K562 (cell line): ENCODE results near the gene PDE8B.

Source experiments
- BHLHE40 ChIP-seq: IDR thresholded peaks from 2 replicates; pipeline ENCODE4 v1.6.1; 2011; ENCODE audit warnings: low read length, improper control_type of control experiment
- JUND ChIP-seq, 2 experiments: IDR thresholded peaks; 2 replicates in 1 of 2; 3 replicates in 1 of 2; pipeline ENCODE4 v1.6.1; 2011; ENCODE audit warnings: borderline replicate concordance in 2 of 2, low read depth in 2 of 2, low read length in 2 of 2, improper control_type of control experiment in 1 of 2, missing biosample characterization in 1 of 2, missing genetic modification characterization in 1 of 2, missing genetic modification reagents in 1 of 2
- ZNF354B ChIP-seq: fragments of 250-450 bp; sonication (Bioruptor Pico); IDR thresholded peaks from 2 replicates; pipeline ENCODE4 v1.4.0; 2020
- TF ChIP-seq, protein P1 (sequence below), 3 experiments: IDR thresholded peaks in 2 of 3; conservative IDR thresholded peaks in 1 of 3; 2 replicates each; pipeline ENCODE4 v1.5.1; 2011 to 2012; ENCODE audit warnings: low read length in 3 of 3, mild to moderate bottlenecking in 3 of 3, control low read depth in 2 of 3, improper control_type of control experiment in 1 of 3, inconsistent platforms in 1 of 3, low read depth in 1 of 3, mixed read lengths in 1 of 3, moderate library complexity in 1 of 3; ENCODE audit not compliant: insufficient read depth in 2 of 3
- TF ChIP-seq, protein P2 (sequence below), 2 experiments: fragments of 150-350 bp in 1 of 2; IDR thresholded peaks; 2 replicates each; pipeline ENCODE4 v1.6.1; 2012 to 2016; ENCODE audit warnings: low read depth in 2 of 2, low read length in 2 of 2, mild to moderate bottlenecking in 1 of 2, moderate library complexity in 1 of 2

DNA sequence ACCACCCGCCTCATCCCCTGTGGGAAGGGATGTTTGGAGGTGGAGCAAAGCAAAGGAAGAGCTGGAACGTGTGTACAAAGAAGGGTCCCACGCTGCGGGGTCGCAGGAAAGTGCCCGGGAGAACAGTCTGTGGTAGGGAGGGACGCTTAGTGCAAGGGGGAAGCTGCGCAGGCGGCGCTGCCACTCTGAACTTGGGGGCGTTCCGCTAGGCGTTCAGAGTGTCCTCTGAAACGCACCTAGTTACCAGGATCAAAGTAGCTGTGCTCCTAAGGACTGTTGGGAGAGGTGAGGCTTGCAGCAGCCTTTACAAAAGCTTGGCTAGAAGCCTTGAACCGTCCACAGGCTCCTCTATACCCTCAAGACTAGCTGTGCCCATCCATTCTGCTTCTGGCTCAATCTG lies 29.3 kb upstream of the PDE8B start:
- TF ChIP-seq JUND (IDR thresholded peaks at IDR 0.05; ENCODE audit: borderline replicate concordance, low read depth, low read length) (no peak), JUND (tag; IDR thresholded peaks at IDR 0.05; ENCODE audit: borderline replicate concordance, low read depth, low read length) (no peak), ZNF354B (CRISPR knock-in tag) (no peak), BHLHE40 (no peak)
- TF ChIP-seq, protein P1, sequence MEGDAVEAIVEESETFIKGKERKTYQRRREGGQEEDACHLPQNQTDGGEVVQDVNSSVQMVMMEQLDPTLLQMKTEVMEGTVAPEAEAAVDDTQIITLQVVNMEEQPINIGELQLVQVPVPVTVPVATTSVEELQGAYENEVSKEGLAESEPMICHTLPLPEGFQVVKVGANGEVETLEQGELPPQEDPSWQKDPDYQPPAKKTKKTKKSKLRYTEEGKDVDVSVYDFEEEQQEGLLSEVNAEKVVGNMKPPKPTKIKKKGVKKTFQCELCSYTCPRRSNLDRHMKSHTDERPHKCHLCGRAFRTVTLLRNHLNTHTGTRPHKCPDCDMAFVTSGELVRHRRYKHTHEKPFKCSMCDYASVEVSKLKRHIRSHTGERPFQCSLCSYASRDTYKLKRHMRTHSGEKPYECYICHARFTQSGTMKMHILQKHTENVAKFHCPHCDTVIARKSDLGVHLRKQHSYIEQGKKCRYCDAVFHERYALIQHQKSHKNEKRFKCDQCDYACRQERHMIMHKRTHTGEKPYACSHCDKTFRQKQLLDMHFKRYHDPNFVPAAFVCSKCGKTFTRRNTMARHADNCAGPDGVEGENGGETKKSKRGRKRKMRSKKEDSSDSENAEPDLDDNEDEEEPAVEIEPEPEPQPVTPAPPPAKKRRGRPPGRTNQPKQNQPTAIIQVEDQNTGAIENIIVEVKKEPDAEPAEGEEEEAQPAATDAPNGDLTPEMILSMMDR (IDR thresholded peaks at IDR 0.05 in 2 of 3, conservative IDR thresholded peaks at IDR 0.05 in 1 of 3; ENCODE audit: insufficient read depth in 2 of 3, low read depth in 1 of 3, low read length in 3 of 3), result no peak
- TF ChIP-seq, protein P2, sequence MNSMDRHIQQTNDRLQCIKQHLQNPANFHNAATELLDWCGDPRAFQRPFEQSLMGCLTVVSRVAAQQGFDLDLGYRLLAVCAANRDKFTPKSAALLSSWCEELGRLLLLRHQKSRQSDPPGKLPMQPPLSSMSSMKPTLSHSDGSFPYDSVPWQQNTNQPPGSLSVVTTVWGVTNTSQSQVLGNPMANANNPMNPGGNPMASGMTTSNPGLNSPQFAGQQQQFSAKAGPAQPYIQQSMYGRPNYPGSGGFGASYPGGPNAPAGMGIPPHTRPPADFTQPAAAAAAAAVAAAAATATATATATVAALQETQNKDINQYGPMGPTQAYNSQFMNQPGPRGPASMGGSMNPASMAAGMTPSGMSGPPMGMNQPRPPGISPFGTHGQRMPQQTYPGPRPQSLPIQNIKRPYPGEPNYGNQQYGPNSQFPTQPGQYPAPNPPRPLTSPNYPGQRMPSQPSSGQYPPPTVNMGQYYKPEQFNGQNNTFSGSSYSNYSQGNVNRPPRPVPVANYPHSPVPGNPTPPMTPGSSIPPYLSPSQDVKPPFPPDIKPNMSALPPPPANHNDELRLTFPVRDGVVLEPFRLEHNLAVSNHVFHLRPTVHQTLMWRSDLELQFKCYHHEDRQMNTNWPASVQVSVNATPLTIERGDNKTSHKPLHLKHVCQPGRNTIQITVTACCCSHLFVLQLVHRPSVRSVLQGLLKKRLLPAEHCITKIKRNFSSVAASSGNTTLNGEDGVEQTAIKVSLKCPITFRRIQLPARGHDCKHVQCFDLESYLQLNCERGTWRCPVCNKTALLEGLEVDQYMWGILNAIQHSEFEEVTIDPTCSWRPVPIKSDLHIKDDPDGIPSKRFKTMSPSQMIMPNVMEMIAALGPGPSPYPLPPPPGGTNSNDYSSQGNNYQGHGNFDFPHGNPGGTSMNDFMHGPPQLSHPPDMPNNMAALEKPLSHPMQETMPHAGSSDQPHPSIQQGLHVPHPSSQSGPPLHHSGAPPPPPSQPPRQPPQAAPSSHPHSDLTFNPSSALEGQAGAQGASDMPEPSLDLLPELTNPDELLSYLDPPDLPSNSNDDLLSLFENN (IDR thresholded peaks at IDR 0.05; ENCODE audit: low read depth in 2 of 2, low read length in 2 of 2), result no peak
